DMS153 treated with DMSO at 0.1 percent for 48 hours (cell line): ENCODE measurements around the gene ANKS1B.

Experiments used
- DNase-seq: peaks from one replicate; lab custom pipeline; 2025; ENCODE audit not compliant: unreplicated experiment; lab: John Stamatoyannopoulos, UW

ANKS1B gene

GRCh38 chr12:99223579-99223978 is 761.2 kb downstream of the ANKS1B start:
- no peak for DNase-seq

- no peak for DNase-seq
These were observed 771.7 kb downstream of the ANKS1B start for GRCh38 chr12:99213047-99213446.

GRCh38 chr12:99212275-99212674 is 772.5 kb downstream of the ANKS1B start:
- no peak for DNase-seq

- no peak for DNase-seq
These were observed 779.6 kb downstream of the ANKS1B start for GRCh38 chr12:99205111-99205510.

- no peak for DNase-seq
These were observed 782.7 kb downstream of the ANKS1B start for GRCh38 chr12:99201906-99202645.

GRCh38 chr12:99200711-99201384 is 783.9 kb downstream of the ANKS1B start:
- no peak for DNase-seq

- DNase-seq = no peak
These were observed 789.3 kb downstream of the ANKS1B start for GRCh38 chr12:99195474-99195873.

- DNase-seq = no peak
These were observed 792.2 kb downstream of the ANKS1B start for GRCh38 chr12:99192489-99192888.

GRCh38 chr12:99176871-99177270 is 807.9 kb downstream of the ANKS1B start:
- DNase-seq = no peak

GRCh38 chr12:99170461-99170860 is 814.3 kb downstream of the ANKS1B start:
- DNase-seq = no peak

GRCh38 chr12:99170037-99170436 is 814.7 kb downstream of the ANKS1B start:
- DNase-seq = no peak

GRCh38 chr12:99157946-99158345 is 826.8 kb downstream of the ANKS1B start:
- no peak for DNase-seq

GRCh38 chr12:99154983-99155336 is 829.8 kb downstream of the ANKS1B start:
- no peak for DNase-seq

GRCh38 chr12:99154216-99154982 is 830.3 kb downstream of the ANKS1B start:
- DNase-seq = no peak

GRCh38 chr12:99153293-99153692 is 831.4 kb downstream of the ANKS1B start:
- DNase-seq = no peak

- DNase-seq = no peak
These were observed 832.4 kb downstream of the ANKS1B start for GRCh38 chr12:99152337-99152736.

- DNase-seq = no peak
These were observed 833.0 kb downstream of the ANKS1B start for GRCh38 chr12:99151744-99152143.

GRCh38 chr12:99147130-99147529 is 837.6 kb downstream of the ANKS1B start:
- DNase-seq = no peak

- DNase-seq = no peak
These were observed 838.0 kb downstream of the ANKS1B start for GRCh38 chr12:99146730-99147129.

GRCh38 chr12:99146185-99146584 is 838.6 kb downstream of the ANKS1B start:
- DNase-seq = no peak

GRCh38 chr12:99142651-99143050 is 842.1 kb downstream of the ANKS1B start:
- DNase-seq = no peak
